Cardiac muscle cell (in vitro differentiated cells and primary cell): ENCODE results near the gene VTI1A. TPM values are rescaled to one million over a fixed set of nuclear protein-coding genes. Genes with fewer than 3 reads are reported as not detected.
"Not testable (repeated sequence)": the region's sequence is repeated elsewhere in the genome, so short reads cannot be mapped to it uniquely, and the experiment has no call there.

ENCODE experiments used
- DNase-seq, 2 donors: peaks; one replicate each; pipeline versions ENCODE4 v3.0.0 to v3.0.0-alpha.2; 2010 to 2017; ENCODE audit warnings: low read depth in 1 of 2, low spot score in 1 of 2
- H3K27ac ChIP-seq: fragments of 200-600 bp; sonication (generic); 2 replicates; pipeline ENCODE4 v1.5.1; 2016
- H3K27me3 ChIP-seq: fragments of 200-600 bp; sonication (generic); 2 replicates; pipeline ENCODE4 v1.6.0; 2016; ENCODE audit warnings: control low read depth
- H3K36me3 ChIP-seq: fragments of 200-600 bp; sonication (generic); 2 replicates; pipeline ENCODE4 v1.5.1; 2016; ENCODE audit warnings: control low read depth
- H3K4me1 ChIP-seq: fragments of 200-600 bp; sonication (generic); 2 replicates; pipeline ENCODE4 v1.8.1; 2017; ENCODE audit warnings: low read depth, mild to moderate bottlenecking, mixed run types
- H3K4me3 ChIP-seq: fragments of 200-600 bp; sonication (generic); 2 replicates; pipeline ENCODE4 v1.5.1; 2016; ENCODE audit warnings: mild to moderate bottlenecking
- H3K9me3 ChIP-seq: fragments of 200-600 bp; sonication (generic); 2 replicates; pipeline ENCODE4 v1.5.1; 2017; ENCODE audit warnings: low read depth, mild to moderate bottlenecking, control low read depth
- polyA plus RNA-seq: library from polyadenylated mRNA; unstranded; fragments of >200 nt; fragmentation: Nextera tagmentation; extraction: Ambion mirVana; gene quantifications from 2 replicates; pipeline ENCODE4 v1.2.1, GENCODE V29; 2016
- total RNA-seq: library from RNA; depleted of rRNA; stranded (reverse); fragments of >200 nt; gene quantifications from 2 replicates; pipeline ENCODE4 v1.2.3, GENCODE V29; 2016
- TF ChIP-seq, protein P1 (sequence below): IDR thresholded peaks from 2 replicates; pipeline ENCODE4 v1.5.1; 2012; ENCODE audit warnings: low read depth, mild to moderate bottlenecking, low read length

VTI1A gene
- total RNA-seq (28.1 and 33.1 TPM in 2 replicates), polyA plus RNA-seq (18.5 and 19.3 TPM in 2 replicates)

DNA sequence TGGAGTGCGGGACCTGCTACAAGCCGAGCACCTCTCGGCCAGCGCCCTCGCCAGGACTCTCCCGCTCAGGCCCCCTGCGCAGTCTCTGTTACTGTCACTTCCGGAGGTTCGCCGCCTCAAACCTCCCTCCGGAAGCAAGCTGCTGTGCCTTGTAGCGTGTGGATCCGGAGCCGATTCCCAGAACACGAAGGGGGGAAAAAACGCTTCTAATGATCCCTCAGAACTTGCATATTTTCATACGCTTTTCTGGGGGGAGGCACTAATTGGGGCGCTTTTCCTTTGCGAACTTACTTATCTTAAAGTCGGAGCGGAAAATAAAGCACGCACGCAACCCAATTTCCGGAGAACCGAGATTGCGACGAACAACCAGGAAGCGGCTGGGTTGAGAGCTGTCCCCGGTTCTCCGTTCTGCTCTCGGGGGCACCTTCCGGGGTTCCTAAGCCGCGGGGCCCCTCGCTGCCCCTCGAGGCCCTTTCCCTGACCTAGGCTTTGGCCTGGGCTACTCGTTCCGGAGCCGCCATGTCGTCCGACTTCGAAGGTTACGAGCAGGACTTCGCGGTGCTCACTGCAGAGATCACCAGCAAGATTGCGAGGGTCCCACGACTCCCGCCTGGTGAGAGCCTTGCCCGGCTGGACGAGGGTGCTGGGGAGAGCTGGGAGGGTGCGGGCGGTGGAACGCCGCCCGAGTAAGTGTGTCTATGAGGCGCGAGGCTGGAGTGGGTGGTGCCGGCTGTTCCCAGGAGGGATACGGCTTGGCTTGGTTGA lies at the start of gene VTI1A, which contains the start of gene ZDHHC6:
Gene VTI1A (plus strand): TSS at position 361 of the 765 bp plus-strand sequence. CDS start 159 bp downstream, at position 520.
Gene ZDHHC6 (minus strand): TSS at position 60 of the 765 bp plus-strand sequence. CDS start 1,478 bp downstream, outside the sequence.
- Histone ChIP-seq H3K4me3 (peak within 1 kb of the TSS; percentile 82), H3K9me3 (no peaks in the 10 kb centered on the region), H3K27me3 (no peaks in the 10 kb centered on the region), H3K4me1 (peaks cover 9% of the 10 kb centered on the region), H3K36me3 (peaks cover 20% of the 10 kb centered on the region), H3K27ac (peak within 1 kb of the TSS; percentile 99)
- peak; percentile 88 to 89 for DNase-seq
- TF ChIP-seq, protein P1, sequence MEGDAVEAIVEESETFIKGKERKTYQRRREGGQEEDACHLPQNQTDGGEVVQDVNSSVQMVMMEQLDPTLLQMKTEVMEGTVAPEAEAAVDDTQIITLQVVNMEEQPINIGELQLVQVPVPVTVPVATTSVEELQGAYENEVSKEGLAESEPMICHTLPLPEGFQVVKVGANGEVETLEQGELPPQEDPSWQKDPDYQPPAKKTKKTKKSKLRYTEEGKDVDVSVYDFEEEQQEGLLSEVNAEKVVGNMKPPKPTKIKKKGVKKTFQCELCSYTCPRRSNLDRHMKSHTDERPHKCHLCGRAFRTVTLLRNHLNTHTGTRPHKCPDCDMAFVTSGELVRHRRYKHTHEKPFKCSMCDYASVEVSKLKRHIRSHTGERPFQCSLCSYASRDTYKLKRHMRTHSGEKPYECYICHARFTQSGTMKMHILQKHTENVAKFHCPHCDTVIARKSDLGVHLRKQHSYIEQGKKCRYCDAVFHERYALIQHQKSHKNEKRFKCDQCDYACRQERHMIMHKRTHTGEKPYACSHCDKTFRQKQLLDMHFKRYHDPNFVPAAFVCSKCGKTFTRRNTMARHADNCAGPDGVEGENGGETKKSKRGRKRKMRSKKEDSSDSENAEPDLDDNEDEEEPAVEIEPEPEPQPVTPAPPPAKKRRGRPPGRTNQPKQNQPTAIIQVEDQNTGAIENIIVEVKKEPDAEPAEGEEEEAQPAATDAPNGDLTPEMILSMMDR: peak; percentile 45

DNA sequence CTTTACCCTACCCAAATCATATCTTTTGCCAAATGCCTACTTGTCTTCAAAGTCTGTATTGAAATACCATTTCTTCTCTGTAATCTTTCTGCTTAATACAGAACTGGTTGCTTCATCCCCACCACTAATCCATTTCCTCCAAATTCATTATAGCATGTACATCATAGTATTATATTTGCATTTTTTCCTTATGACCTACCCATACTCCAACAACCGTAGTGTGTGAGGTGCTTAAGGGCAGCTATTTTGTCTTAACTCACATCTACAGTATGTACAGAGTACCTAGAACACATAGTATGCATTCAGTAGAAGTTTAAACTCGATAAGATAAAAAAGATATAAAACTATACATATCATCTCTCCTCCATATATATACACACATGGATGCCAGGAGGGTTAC lies 49.4 kb upstream of the VTI1A start:
- no peak for DNase-seq
- TF ChIP-seq, protein P1: no peak
- H3K27ac ChIP-seq: no peak overlapping the region

DNA sequence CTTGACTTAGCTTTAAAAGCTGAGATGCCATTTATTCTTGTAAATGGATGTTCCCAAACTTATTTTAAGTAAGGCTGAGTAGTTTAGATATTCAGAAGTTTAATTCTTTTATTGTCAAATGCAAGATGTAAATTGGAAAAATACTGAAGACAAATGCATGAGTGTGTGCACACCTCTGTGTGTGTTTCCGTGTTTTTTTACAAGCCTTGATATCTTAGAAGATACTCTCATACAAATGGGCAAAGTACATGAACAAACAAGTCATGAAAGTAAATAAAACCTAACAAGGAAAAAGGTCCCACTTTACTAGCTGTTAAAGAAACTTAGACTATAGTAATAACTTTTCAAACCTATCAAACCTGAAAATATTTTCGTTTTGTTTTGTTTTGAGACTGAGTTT lies 44.1 kb upstream of the VTI1A start:
- H3K36me3 ChIP-seq: no peaks in the 10 kb centered on the region
- H3K4me3 ChIP-seq: no peak overlapping the region
- no peak overlapping the region for H3K27ac ChIP-seq
- TF ChIP-seq, protein P1: no peak
- no peak for DNase-seq
- no peaks in the 10 kb centered on the region for H3K4me1 ChIP-seq
- no peaks in the 10 kb centered on the region for H3K27me3 ChIP-seq
- H3K9me3 ChIP-seq: no peaks in the 10 kb centered on the region

More for the DNA sequence above, 49.4 kb upstream of the VTI1A start:
- Histone ChIP-seq H3K9me3 (no peaks in the 10 kb centered on the region), H3K4me1 (no peaks in the 10 kb centered on the region), H3K27me3 (peaks cover 5% of the 10 kb centered on the region), H3K36me3 (no peaks in the 10 kb centered on the region), H3K4me3 (no peak overlapping the region)

DNA sequence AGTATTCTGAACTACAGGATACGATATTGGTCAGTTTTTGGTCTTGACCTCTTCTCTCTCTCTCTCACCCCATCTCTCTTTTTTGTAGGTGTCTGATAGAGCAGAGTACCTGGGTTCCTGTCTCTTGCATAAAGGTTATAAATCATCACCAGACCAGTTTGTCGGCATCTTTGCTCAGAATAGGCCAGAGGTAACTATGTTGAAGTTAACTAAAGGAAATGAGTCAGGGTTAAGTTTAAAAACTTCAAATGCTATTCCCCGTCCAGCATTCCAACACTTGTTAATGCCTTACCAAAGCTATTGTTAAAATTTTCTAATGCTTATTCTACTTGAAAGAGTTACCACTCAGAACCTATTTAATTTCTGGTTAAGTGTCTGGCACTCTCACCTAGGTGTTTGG lies 42.4 kb upstream of the VTI1A start:
- Histone ChIP-seq H3K27ac (no peak overlapping the region), H3K27me3 (no peaks in the 10 kb centered on the region), H3K9me3 (no peaks in the 10 kb centered on the region), H3K4me1 (no peaks in the 10 kb centered on the region), H3K36me3 (no peaks in the 10 kb centered on the region), H3K4me3 (no peak overlapping the region)
- DNase-seq: no peak
- TF ChIP-seq, protein P1: no peak

DNA sequence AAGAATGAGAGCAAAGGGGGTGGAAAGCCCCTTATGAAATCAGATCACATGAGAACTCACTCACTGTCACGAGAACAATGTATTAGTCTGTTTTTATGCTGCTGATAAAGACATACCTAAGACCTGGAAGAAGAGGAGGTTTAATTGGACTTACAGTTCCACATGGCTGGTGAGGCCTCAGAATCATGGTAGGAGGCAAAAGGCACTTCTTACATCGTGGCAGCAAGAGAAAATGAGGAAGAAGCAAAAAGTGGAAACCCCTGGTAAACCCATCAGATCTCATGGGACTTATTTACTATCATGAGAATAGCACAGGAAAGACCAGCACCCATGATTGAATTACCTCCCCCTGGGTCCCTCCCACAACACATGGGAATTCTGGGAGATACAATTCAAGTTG lies 40.2 kb upstream of the VTI1A start:
- H3K36me3 ChIP-seq, H3K27me3 ChIP-seq, DNase-seq, H3K27ac ChIP-seq, H3K4me3 ChIP-seq, H3K9me3 ChIP-seq, H3K4me1 ChIP-seq: not testable (repeated sequence)

DNA sequence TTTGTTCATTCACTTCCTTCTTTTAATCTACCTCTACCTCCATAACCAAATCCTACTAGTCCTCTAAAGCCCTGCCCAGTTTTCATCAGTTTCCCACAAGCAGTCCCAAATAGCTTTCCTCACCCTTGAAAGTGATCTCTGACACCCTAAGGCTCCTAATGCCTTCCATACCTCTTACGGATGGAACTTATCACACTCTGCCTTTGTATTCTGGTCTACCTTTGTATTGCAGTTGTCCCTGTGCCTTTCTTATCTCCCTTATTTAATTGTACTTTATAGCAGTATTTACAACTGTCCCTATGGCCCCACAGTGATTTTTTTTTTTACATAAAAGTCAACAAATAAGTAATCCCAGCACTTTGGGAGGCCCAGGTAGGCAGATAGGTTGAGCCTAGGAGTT lies 39.3 kb upstream of the VTI1A start:
- no peaks in the 10 kb centered on the region for H3K36me3 ChIP-seq
- no peak overlapping the region for H3K27ac ChIP-seq
- H3K27me3 ChIP-seq: no peaks in the 10 kb centered on the region
- no peak overlapping the region for H3K4me3 ChIP-seq
- no peak for DNase-seq
- H3K9me3 ChIP-seq: no peaks in the 10 kb centered on the region
- TF ChIP-seq, protein P1: no peak
- no peaks in the 10 kb centered on the region for H3K4me1 ChIP-seq
